ENCODE measurements around the gene SETD7. TPM values are rescaled to one million over a fixed set of nuclear protein-coding genes. Genes with fewer than 3 reads are reported as not detected.
"Not testable (repeated sequence)": the region's sequence is repeated elsewhere in the genome, so short reads cannot be mapped to it uniquely, and the experiment has no call there.

The SETD7 gene
- polyA plus RNA-seq, 1 donor from 2014 or later, result 12.0 TPM

DNA sequence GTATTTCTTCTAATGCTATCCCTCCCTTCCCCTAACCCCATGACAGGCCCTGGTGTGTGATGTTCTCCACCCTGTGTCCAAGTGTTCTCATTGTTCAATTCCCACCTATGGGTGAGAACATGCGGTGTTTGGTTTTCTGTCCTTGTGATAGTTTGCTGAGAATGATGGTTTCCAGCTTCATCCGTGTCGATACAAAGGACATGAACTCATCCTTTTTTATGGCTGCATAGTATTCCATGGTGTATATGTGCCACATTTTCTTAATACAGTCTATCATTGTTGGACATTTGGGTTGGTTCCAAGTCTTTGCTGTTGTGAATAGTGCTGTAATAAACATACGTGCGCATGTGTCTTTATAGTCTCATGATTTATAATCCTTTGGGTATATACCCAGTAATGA is 91.5 kb downstream of the SETD7 start:
- H3K27ac ChIP-seq (ENCODE audit: low read length); H4K20me1 ChIP-seq (ENCODE audit: insufficient read depth); H3K4me3 ChIP-seq (ENCODE audit: low read length); H3K36me3 ChIP-seq (ENCODE audit: insufficient read depth, low read length); H3F3A ChIP-seq (ENCODE audit: insufficient read depth, low read length, poor library complexity, severe bottlenecking); H3K79me2 ChIP-seq (replicated peaks; ENCODE audit: insufficient read depth, low read length); H3K9ac ChIP-seq (ENCODE audit: low read length); H3K9me2 ChIP-seq (ENCODE audit: insufficient read depth, low read length); H3K27me3 ChIP-seq (ENCODE audit: insufficient read depth, low read depth, low read length); H2AFZ ChIP-seq (ENCODE audit: low read depth, low read length); H3K9me3 ChIP-seq (ENCODE audit: low read length); H3K4me2 ChIP-seq (ENCODE audit: low read length): not testable (repeated sequence)

- TF ChIP-seq EP300 (conservative IDR thresholded peaks at IDR 0.05; ENCODE audit: poor library complexity, severe bottlenecking) (no peak), TAF1 (IDR thresholded peaks at IDR 0.05; ENCODE audit: low read depth) (no peak), SMC3 (conservative IDR thresholded peaks at IDR 0.05; ENCODE audit: poor library complexity) (no peak), POLR2AphosphoS5 (IDR thresholded peaks at IDR 0.05) (no peak), CTCF (IDR thresholded peaks at IDR 0.05; ENCODE audit: poor library complexity, severe bottlenecking) (no peak), RAD21 (conservative IDR thresholded peaks at IDR 0.05) (no peak), EZH2 (IDR thresholded peaks at IDR 0.05; ENCODE audit: borderline replicate concordance, insufficient read depth, low read length, poor library complexity, severe bottlenecking) (no peak), MXI1 (conservative IDR thresholded peaks at IDR 0.05; ENCODE audit: poor library complexity, severe bottlenecking) (no peak)
- TF ChIP-seq, protein P1, sequence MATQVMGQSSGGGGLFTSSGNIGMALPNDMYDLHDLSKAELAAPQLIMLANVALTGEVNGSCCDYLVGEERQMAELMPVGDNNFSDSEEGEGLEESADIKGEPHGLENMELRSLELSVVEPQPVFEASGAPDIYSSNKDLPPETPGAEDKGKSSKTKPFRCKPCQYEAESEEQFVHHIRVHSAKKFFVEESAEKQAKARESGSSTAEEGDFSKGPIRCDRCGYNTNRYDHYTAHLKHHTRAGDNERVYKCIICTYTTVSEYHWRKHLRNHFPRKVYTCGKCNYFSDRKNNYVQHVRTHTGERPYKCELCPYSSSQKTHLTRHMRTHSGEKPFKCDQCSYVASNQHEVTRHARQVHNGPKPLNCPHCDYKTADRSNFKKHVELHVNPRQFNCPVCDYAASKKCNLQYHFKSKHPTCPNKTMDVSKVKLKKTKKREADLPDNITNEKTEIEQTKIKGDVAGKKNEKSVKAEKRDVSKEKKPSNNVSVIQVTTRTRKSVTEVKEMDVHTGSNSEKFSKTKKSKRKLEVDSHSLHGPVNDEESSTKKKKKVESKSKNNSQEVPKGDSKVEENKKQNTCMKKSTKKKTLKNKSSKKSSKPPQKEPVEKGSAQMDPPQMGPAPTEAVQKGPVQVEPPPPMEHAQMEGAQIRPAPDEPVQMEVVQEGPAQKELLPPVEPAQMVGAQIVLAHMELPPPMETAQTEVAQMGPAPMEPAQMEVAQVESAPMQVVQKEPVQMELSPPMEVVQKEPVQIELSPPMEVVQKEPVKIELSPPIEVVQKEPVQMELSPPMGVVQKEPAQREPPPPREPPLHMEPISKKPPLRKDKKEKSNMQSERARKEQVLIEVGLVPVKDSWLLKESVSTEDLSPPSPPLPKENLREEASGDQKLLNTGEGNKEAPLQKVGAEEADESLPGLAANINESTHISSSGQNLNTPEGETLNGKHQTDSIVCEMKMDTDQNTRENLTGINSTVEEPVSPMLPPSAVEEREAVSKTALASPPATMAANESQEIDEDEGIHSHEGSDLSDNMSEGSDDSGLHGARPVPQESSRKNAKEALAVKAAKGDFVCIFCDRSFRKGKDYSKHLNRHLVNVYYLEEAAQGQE (IDR thresholded peaks at IDR 0.05; ENCODE audit: borderline replicate concordance), result no peak
- no peak overlapping the region for H3K9ac ChIP-seq (ENCODE audit: low read length)
- no peak overlapping the region for H3K4me2 ChIP-seq (ENCODE audit: low read length)
- H3F3A ChIP-seq (ENCODE audit: insufficient read depth, low read length, poor library complexity, severe bottlenecking), result no peaks in the 10 kb centered on the region
- H3K27ac ChIP-seq (ENCODE audit: low read length), result no peak overlapping the region
- no peak overlapping the region for H2AFZ ChIP-seq (ENCODE audit: low read depth, low read length)
- no peaks in the 10 kb centered on the region for H3K27me3 ChIP-seq (ENCODE audit: insufficient read depth, low read depth, low read length)
- no peaks in the 10 kb centered on the region for H3K9me3 ChIP-seq (ENCODE audit: low read length)
- peaks cover 18% of the 10 kb centered on the region for H3K79me2 ChIP-seq (replicated peaks; ENCODE audit: insufficient read depth, low read length)
- H4K20me1 ChIP-seq (ENCODE audit: insufficient read depth), result no peaks in the 10 kb centered on the region
- H3K9me2 ChIP-seq (ENCODE audit: insufficient read depth, low read length), result no peaks in the 10 kb centered on the region
- no peaks in the 10 kb centered on the region for H3K36me3 ChIP-seq (ENCODE audit: insufficient read depth, low read length)
- no peak overlapping the region for H3K4me3 ChIP-seq (ENCODE audit: low read length)
These were observed 94.9 kb downstream of the SETD7 start for GRCh38 chr4:139461022-139461628.

DNA sequence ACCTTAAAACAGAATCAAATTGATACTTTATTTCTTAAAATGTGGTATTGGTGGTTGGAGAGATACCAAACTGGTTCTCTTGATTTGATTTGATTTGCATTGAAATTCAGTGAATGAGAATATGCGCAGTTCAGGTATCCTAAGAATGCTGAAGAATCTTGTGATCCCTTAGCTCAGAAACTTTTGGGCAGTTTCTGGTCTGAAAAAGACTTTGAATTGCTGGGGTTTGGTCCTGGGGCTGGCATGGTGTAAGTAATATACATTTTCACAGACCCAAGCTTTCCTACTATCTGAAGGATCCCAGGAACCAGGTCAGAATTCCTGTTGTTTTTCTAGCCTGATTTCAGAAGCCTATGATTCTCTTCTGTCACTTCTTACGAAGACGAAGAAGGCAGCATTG is 95.5 kb downstream of the SETD7 start:
- H3K4me2 ChIP-seq (ENCODE audit: low read length), result no peak overlapping the region
- no peaks in the 10 kb centered on the region for H4K20me1 ChIP-seq (ENCODE audit: insufficient read depth)
- H3K27me3 ChIP-seq (ENCODE audit: insufficient read depth, low read depth, low read length), result no peaks in the 10 kb centered on the region
- no peak overlapping the region for H3K4me3 ChIP-seq (ENCODE audit: low read length)
- no peaks in the 10 kb centered on the region for H3K9me3 ChIP-seq (ENCODE audit: low read length)
- no peak overlapping the region for H2AFZ ChIP-seq (ENCODE audit: low read depth, low read length)
- no peaks in the 10 kb centered on the region for H3K36me3 ChIP-seq (ENCODE audit: insufficient read depth, low read length)
- H3K9me2 ChIP-seq (ENCODE audit: insufficient read depth, low read length), result no peaks in the 10 kb centered on the region
- peaks cover 21% of the 10 kb centered on the region for H3K79me2 ChIP-seq (replicated peaks; ENCODE audit: insufficient read depth, low read length)
- TF ChIP-seq EZH2 (IDR thresholded peaks at IDR 0.05; ENCODE audit: borderline replicate concordance, insufficient read depth, low read length, poor library complexity, severe bottlenecking) (no peak), POLR2AphosphoS5 (IDR thresholded peaks at IDR 0.05) (no peak), MXI1 (conservative IDR thresholded peaks at IDR 0.05; ENCODE audit: poor library complexity, severe bottlenecking) (no peak), SMC3 (conservative IDR thresholded peaks at IDR 0.05; ENCODE audit: poor library complexity) (no peak), RAD21 (conservative IDR thresholded peaks at IDR 0.05) (no peak), CTCF (IDR thresholded peaks at IDR 0.05; ENCODE audit: poor library complexity, severe bottlenecking) (no peak), TAF1 (IDR thresholded peaks at IDR 0.05; ENCODE audit: low read depth) (no peak), EP300 (conservative IDR thresholded peaks at IDR 0.05; ENCODE audit: poor library complexity, severe bottlenecking) (no peak)
- TF ChIP-seq, protein P1 (IDR thresholded peaks at IDR 0.05; ENCODE audit: borderline replicate concordance), result no peak
- no peak overlapping the region for H3K27ac ChIP-seq (ENCODE audit: low read length)
- H3F3A ChIP-seq (ENCODE audit: insufficient read depth, low read length, poor library complexity, severe bottlenecking), result no peaks in the 10 kb centered on the region
- H3K9ac ChIP-seq (ENCODE audit: low read length), result no peak overlapping the region
